Caco-2 (cell line): Measurements from ENCODE around the gene LRRC45. TPM values are rescaled to one million over a fixed set of nuclear protein-coding genes. Genes with fewer than 3 reads are reported as not detected.

Experiments used
- BruUV-seq: library from RNA; stranded (reverse); fragments of 400-500 nt; replicated peaks from 2 replicates; lab custom pipeline; 2021; lab: Mats Ljungman, UMichigan
- CTCF ChIA-PET: fragments of 300-600 bp; sonication (Branson Sonifier 250); formaldehyde crosslinking; loops from one replicate; lab custom pipeline; 2022; ENCODE audit warnings: antibody characterized with exemption; lab: Charles Lee
- POLR2A ChIA-PET: fragments of 300-600 bp; sonication (Branson Sonifier 250); formaldehyde crosslinking; loops from one replicate; lab custom pipeline; 2022; ENCODE audit warnings: antibody characterized with exemption; lab: Charles Lee
- DNase-seq, 2 experiments: peaks; one replicate each; pipeline versions ENCODE4 v3.0.0 to v3.0.0-alpha.2; 2020 to 2022
- H3K27me3 ChIP-seq: replicated peaks from 2 replicates; pipeline ENCODE4 v1.6.0; 2011; ENCODE audit warnings: low read length; ENCODE audit not compliant: control insufficient read depth, insufficient read depth
- H3K36me3 ChIP-seq: 2 replicates; pipeline ENCODE4 v1.5.1; 2011; ENCODE audit warnings: low read length; ENCODE audit not compliant: control insufficient read depth, insufficient read depth
- H3K4me1 ChIP-seq: fragments of 250-450 bp; sonication (Bioruptor Pico); 2 replicates; pipeline ENCODE4 v1.5.1; 2020; ENCODE audit warnings: mild to moderate bottlenecking
- H3K4me3 ChIP-seq: 2 replicates; pipeline ENCODE4 v1.5.1; 2011; ENCODE audit warnings: low read depth, mild to moderate bottlenecking, control low read depth, low read length
- H3K9me3 ChIP-seq: fragments of 250-450 bp; sonication (Bioruptor Pico); 2 replicates; pipeline ENCODE4 v1.5.1; 2020; ENCODE audit warnings: mild to moderate bottlenecking, moderate library complexity
- H3K27ac Mint-ChIP-seq: one replicate; pipeline ENCODE4 v1.8.0; 2022; ENCODE audit warnings: mixed read lengths; ENCODE audit not compliant: unreplicated experiment
- H3K27me3 Mint-ChIP-seq: one replicate; pipeline ENCODE4 v1.8.0; 2022; ENCODE audit warnings: mixed read lengths; ENCODE audit not compliant: insufficient read depth, unreplicated experiment
- H3K36me3 Mint-ChIP-seq: one replicate; pipeline ENCODE4 v1.8.0; 2022; ENCODE audit warnings: mild to moderate bottlenecking, mixed read lengths; ENCODE audit not compliant: insufficient read depth, unreplicated experiment
- H3K4me1 Mint-ChIP-seq: one replicate; pipeline ENCODE4 v1.8.0; 2022; ENCODE audit warnings: low read depth, mixed read lengths; ENCODE audit not compliant: unreplicated experiment
- H3K4me3 Mint-ChIP-seq: one replicate; pipeline ENCODE4 v1.8.0; 2022; ENCODE audit warnings: mild to moderate bottlenecking, moderate library complexity, mixed read lengths; ENCODE audit not compliant: unreplicated experiment
- H3K9me3 Mint-ChIP-seq: one replicate; pipeline ENCODE4 v1.8.0; 2022; ENCODE audit warnings: mixed read lengths; ENCODE audit not compliant: unreplicated experiment
- CTCF ChIP-seq, 2 experiments: fragments of 200-600 bp in 1 of 2; IDR thresholded peaks; 1 replicate in 1 of 2; 2 replicates in 1 of 2; pipeline versions ENCODE4 v1.5.1 to v1.8.0; 2011 to 2022; ENCODE audit warnings: antibody characterized with exemption in 1 of 2, control low read depth in 1 of 2, inconsistent platforms in 1 of 2, low read depth in 1 of 2, low read length in 1 of 2, mild to moderate bottlenecking in 1 of 2, moderate library complexity in 1 of 2; ENCODE audit not compliant: insufficient read depth in 1 of 2, severe bottlenecking in 1 of 2, unreplicated experiment in 1 of 2
- intact Hi-C: fragments of 100-400 bp; cut with micrococcal nuclease; formaldehyde crosslinking; loops from one replicate; pipeline ENCODE4 v1.10.0; 2022; ENCODE audit not compliant: unreplicated experiment
- total RNA-seq: library from RNA; stranded (reverse); gene quantifications from 2 replicates; pipeline ENCODE4 v1.2.3, GENCODE V29; 2022

Gene LRRC45
- total RNA-seq, 1 experiment from 2014 or later, result 33.2 TPM

GRCh38 chr17:82008941-82009405, 14.1 kb upstream of the LRRC45 start:
- H3K4me1 Mint-ChIP-seq, result no peaks in the 10 kb centered on the region
- intact Hi-C loops, result no loop called here
- no peak overlapping the region for H3K27ac Mint-ChIP-seq
- no peak overlapping the region for H3K4me3 Mint-ChIP-seq
- no peak for DNase-seq
- Histone ChIP-seq H3K4me3 (no peak overlapping the region), H3K36me3 (no peaks in the 10 kb centered on the region), H3K9me3 (no peaks in the 10 kb centered on the region), H3K4me1 (peaks cover 8% of the 10 kb centered on the region; the same call in 1 of the 2 replicates), H3K27me3 (no peaks in the 10 kb centered on the region)
- no peaks in the 10 kb centered on the region for H3K9me3 Mint-ChIP-seq
- ChIA-PET POLR2A (no interaction called here), CTCF (no interaction called here)
- no peaks in the 10 kb centered on the region for H3K27me3 Mint-ChIP-seq
- TF ChIP-seq CTCF (IDR thresholded peaks at IDR 0.05; ENCODE audit: insufficient read depth in 1 of 2, low read depth in 1 of 2, low read length in 1 of 2, severe bottlenecking in 1 of 2, unreplicated experiment in 1 of 2), result no peak
- no TSS peak for BruUV-seq
- peaks cover 15% of the 10 kb centered on the region for H3K36me3 Mint-ChIP-seq

GRCh38 chr17:82009413-82009812, 13.7 kb upstream of the LRRC45 start:
- ChIA-PET CTCF (no interaction called here), POLR2A (no interaction called here)
- Mint-ChIP-seq H3K4me3 (no peak overlapping the region), H3K27ac (no peak overlapping the region), H3K9me3 (no peaks in the 10 kb centered on the region), H3K27me3 (no peaks in the 10 kb centered on the region), H3K36me3 (peaks cover 17% of the 10 kb centered on the region), H3K4me1 (no peaks in the 10 kb centered on the region)
- H3K4me3 ChIP-seq, result no peak overlapping the region
- H3K9me3 ChIP-seq, result no peaks in the 10 kb centered on the region
- no TSS peak for BruUV-seq
- no peak for DNase-seq
- no peak for TF ChIP-seq CTCF (IDR thresholded peaks at IDR 0.05; ENCODE audit: insufficient read depth in 1 of 2, low read depth in 1 of 2, low read length in 1 of 2, severe bottlenecking in 1 of 2, unreplicated experiment in 1 of 2)
- intact Hi-C loops, result no loop called here
- H3K36me3 ChIP-seq, result no peaks in the 10 kb centered on the region
- H3K4me1 ChIP-seq, result peaks cover 4% of the 10 kb centered on the region; the same call in 1 of the 2 replicates
- H3K27me3 ChIP-seq, result no peaks in the 10 kb centered on the region

- peaks cover 20% of the 10 kb centered on the region for H3K36me3 Mint-ChIP-seq
- CTCF ChIA-PET, result interaction anchor here (0.6 to 0.7 kb wide), 2 partner anchors 19 to 143 kb away, joined by 3 to 8 read pairs; no protein-coding TSS in a partner anchor
Observed at GRCh38 chr17:82010575-82011525, 12.3 kb upstream of the LRRC45 start.

More at GRCh38 chr17:82010575-82011525, 12.3 kb upstream of the LRRC45 start:
- POLR2A ChIA-PET, result no interaction called here
- H3K4me3 ChIP-seq, result no peak overlapping the region
- no peak overlapping the region for H3K4me3 Mint-ChIP-seq
- no peaks in the 10 kb centered on the region for H3K4me1 Mint-ChIP-seq
- H3K27ac Mint-ChIP-seq, result no peak overlapping the region
- H3K4me1 ChIP-seq, result 0 out of 2 replicates have a peak, but pooled peaks cover 4% of the 10 kb centered on the region
- no peaks in the 10 kb centered on the region for H3K36me3 ChIP-seq
- no peaks in the 10 kb centered on the region for H3K27me3 Mint-ChIP-seq
- no peaks in the 10 kb centered on the region for H3K9me3 ChIP-seq
- H3K9me3 Mint-ChIP-seq, result no peaks in the 10 kb centered on the region
- BruUV-seq, result no TSS peak
- no peak for DNase-seq
- intact Hi-C loops, result no loop called here
- no peak for TF ChIP-seq CTCF (IDR thresholded peaks at IDR 0.05; ENCODE audit: insufficient read depth in 1 of 2, low read depth in 1 of 2, low read length in 1 of 2, severe bottlenecking in 1 of 2, unreplicated experiment in 1 of 2)
- H3K27me3 ChIP-seq, result no peaks in the 10 kb centered on the region
